Neutrophil (primary cell): Measurements from ENCODE around the gene CBX4.

ENCODE experiments used
- H3K27ac ChIP-seq: fragments of 200-600 bp; sonication (generic); 2 replicates; pipeline ENCODE4 v1.5.1; 2016; ENCODE audit warnings: mild to moderate bottlenecking, moderate library complexity
- H3K27me3 ChIP-seq: fragments of 200-600 bp; sonication (generic); 2 replicates; pipeline ENCODE4 v1.6.0; 2016; ENCODE audit warnings: mild to moderate bottlenecking
- H3K36me3 ChIP-seq: fragments of 200-600 bp; sonication (generic); 2 replicates; pipeline ENCODE4 v1.5.1; 2017
- H3K4me1 ChIP-seq, 2 experiments: fragments of 200-600 bp in 1 of 2; sonication (generic) in 1 of 2; 1 replicate in 1 of 2; 2 replicates in 1 of 2; pipeline versions ENCODE4 v1.5.1 to v1.6.1; 2013 to 2016; ENCODE audit warnings: low read depth in 1 of 2, low read length in 1 of 2, mild to moderate bottlenecking in 1 of 2, moderate library complexity in 1 of 2; ENCODE audit not compliant: control insufficient read depth in 1 of 2, insufficient read depth in 1 of 2
- H3K4me3 ChIP-seq, 2 experiments: fragments of 200-600 bp in 1 of 2; sonication (generic) in 1 of 2; 1 replicate in 1 of 2; 2 replicates in 1 of 2; pipeline ENCODE4 v1.5.1; 2013 to 2016; ENCODE audit warnings: low read depth in 1 of 2, low read length in 1 of 2, mild to moderate bottlenecking in 1 of 2, moderate library complexity in 1 of 2
- H3K9me3 ChIP-seq: fragments of 200-600 bp; sonication (generic); 2 replicates; pipeline ENCODE4 v1.5.1; 2016
- CTCF ChIP-seq: fragments of 200-600 bp; sonication (generic); IDR thresholded peaks from 2 replicates; pipeline ENCODE4 v1.5.1; 2016; ENCODE audit warnings: antibody characterized with exemption

The CBX4 gene

GRCh38 chr17:79822583-79823124 lies 16.6 kb downstream of the CBX4 start:
- TF ChIP-seq CTCF, result no peak
- Histone ChIP-seq H3K4me3 (no peak overlapping the region), H3K27ac (no peak overlapping the region), H3K27me3 (peaks cover 100% of the 10 kb centered on the region), H3K9me3 (no peaks in the 10 kb centered on the region), H3K4me1 (peaks cover 10% of the 10 kb centered on the region in 2 experiments), H3K36me3 (no peaks in the 10 kb centered on the region)

GRCh38 chr17:79821331-79822095 lies 17.7 kb downstream of the CBX4 start:
- Histone ChIP-seq H3K27me3 (peaks cover 100% of the 10 kb centered on the region), H3K4me1 (peaks cover 8% of the 10 kb centered on the region in 2 experiments), H3K4me3 (no peak overlapping the region), H3K36me3 (no peaks in the 10 kb centered on the region), H3K27ac (no peak overlapping the region), H3K9me3 (no peaks in the 10 kb centered on the region)
- TF ChIP-seq CTCF, result no peak

GRCh38 chr17:79820959-79821330 lies 18.3 kb downstream of the CBX4 start:
- Histone ChIP-seq H3K27me3 (peaks cover 100% of the 10 kb centered on the region), H3K27ac (no peak overlapping the region), H3K4me1 (peaks cover 2% of the 10 kb centered on the region in 2 experiments), H3K4me3 (no peak overlapping the region), H3K36me3 (no peaks in the 10 kb centered on the region), H3K9me3 (no peaks in the 10 kb centered on the region)
- TF ChIP-seq CTCF, result no peak

GRCh38 chr17:79819534-79820276 lies 19.5 kb downstream of the CBX4 start:
- Histone ChIP-seq H3K4me1 (peaks cover 5 to 10% of the 10 kb centered on the region in 2 experiments), H3K27ac (no peak overlapping the region), H3K4me3 (no peak overlapping the region), H3K9me3 (no peaks in the 10 kb centered on the region), H3K36me3 (no peaks in the 10 kb centered on the region), H3K27me3 (peaks cover 100% of the 10 kb centered on the region)
- TF ChIP-seq CTCF, result no peak

GRCh38 chr17:79819085-79819484 lies 20.2 kb downstream of the CBX4 start:
- Histone ChIP-seq H3K27me3 (peaks cover 100% of the 10 kb centered on the region), H3K27ac (no peak overlapping the region), H3K9me3 (no peaks in the 10 kb centered on the region), H3K36me3 (no peaks in the 10 kb centered on the region), H3K4me1 (peaks cover 5 to 16% of the 10 kb centered on the region in 2 experiments), H3K4me3 (no peak overlapping the region)
- TF ChIP-seq CTCF, result no peak
